Limb (tissue), 2 donors: ENCODE measurements around the gene TGFA.
A peak's percentile ranks its signal among the peaks of the same experiment; 100 is the strongest.

ENCODE experiments used
- DNase-seq, 2 donors: peaks; one replicate each; pipeline ENCODE4 v3.0.0-alpha.2; 2016; ENCODE audit errors: extremely low spot score in 2 of 2

Gene TGFA

DNA sequence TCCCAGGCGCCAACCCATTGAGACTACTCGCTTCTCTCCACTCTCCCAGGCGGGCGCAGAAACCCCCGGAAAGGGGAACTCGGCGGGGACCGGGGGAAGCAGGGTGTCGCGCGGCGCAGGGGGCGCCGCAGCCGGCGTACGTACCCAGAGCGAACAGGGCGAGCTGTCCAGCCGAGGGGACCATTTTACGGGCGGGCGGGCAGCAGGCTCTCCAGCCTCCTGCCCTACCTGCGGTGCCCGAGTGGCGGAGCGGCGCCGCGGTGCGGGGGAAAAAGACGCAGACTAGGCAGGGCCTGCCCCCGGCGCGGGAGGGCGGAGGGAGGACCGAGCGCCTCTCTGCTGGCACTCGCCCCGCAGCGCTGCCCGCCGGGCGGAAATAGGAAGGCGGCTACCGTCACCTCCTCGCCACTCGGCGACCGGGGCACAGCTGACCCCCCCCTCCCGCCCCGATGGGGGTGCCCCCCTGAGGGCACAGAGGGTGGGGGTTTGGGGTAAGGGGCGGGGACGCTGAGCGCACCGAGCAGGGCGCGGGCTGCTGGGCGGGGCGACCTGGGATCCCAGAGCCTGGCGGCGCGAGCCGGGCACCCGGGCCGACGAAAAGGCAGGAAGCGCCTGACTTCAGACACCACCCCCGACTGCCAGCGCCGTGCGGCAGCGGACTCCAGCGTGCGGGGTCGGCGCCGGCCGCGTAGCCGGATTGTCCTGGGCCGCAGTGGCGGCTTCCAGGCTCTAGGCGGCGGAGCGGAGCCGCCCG, at the start of gene TGFA:
TSS of gene TGFA (minus strand) at position 243 of the 754 bp plus-strand sequence. CDS start at position 184, 59 bp downstream.
- peak; percentile 21 to 81 for DNase-seq

DNA sequence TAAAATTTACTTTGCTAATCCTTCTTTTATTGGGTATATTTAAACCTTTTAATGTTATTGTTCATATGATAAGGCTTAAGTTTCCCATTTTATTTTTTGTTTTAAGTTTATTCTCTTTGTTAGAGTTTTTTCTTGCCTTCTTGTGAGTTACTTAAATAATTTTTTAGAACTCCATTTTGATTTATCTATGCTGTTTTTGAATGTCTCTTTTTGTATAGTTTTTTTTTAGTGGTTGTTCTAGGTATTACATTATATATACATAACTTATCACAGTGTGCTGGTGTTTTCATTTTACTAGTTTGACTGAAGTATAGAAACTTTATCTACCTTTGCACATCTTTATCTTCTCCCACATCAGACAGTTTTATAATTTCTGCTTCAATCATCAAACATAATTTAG, 49.4 kb upstream of the TGFA start:
- no peak for DNase-seq

DNA sequence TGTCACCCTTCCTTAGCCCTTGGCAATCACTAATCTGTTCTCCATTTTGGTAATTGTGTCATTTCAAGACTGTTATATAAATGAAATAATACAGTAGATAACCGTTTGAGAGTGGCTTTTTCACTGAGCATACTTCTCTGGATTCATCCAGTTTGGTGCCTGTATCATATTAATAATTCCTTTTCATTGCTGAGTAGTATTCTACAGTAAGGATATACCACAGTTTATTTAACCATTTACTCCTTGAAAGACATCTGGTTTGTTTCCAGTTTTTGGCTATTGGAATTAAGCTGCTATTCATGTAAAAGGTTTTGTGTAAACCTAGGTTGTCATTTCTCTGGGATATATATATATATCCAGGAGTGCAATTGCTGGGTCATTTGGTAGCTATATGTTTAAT, 44.6 kb upstream of the TGFA start:
- no peak for DNase-seq

DNA sequence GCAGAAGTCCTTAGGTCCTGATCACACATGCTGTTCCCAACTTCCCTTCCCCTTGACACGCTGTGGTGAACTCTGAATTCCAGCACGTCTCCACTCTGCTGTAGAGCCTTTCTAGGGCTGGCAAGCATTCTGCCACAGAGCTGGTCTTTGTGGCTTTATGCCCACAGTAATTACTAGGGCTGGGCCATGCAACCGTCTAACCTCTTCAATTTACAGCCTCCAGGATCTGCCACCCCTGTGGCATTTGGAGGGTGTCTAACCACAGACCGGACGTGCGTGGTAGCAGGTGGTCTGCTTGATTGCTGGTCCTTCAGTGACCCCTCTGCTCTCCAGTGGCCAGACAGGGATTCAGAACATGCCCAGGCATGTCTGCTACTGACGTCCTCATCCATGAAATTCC, 43.1 kb upstream of the TGFA start:
- DNase-seq = no peak

DNA sequence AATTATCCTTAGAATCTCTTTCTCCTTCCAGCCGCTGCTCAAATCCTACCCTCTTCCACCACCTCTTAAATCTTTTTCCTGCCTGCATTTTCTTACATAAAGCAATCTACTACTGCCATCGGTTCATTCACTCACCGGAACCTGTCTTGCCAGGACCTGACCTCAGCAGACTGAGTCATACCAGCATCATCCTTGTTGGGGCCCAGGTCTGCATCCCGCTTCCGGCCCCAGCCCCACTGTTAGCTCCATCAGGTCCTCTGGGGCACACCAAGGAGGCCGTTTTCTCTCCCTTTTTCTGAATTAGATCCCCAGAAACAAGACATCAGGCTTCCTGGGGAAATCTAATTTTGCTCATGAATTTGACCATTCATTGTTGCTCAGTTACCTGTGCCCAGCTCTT, 42.7 kb upstream of the TGFA start:
- DNase-seq = no peak

DNA sequence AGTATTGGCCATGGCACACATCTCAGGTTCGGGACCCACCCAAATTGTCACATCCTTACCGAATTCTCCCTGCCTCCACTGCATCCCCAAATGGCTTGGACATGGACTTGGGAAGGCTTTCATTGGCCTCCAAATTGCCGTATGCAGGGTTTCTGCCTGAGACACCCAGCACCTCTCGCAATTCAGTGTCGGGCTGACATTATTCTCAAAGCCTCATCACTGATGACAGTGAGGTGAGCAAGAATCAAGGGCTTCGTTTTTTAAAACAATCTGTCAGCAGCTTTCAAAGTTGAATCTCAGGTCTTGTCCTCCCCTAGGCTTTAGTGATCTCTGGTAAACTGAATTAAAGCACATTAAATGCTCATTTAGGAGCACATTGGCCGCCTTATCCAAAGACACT, 29.5 kb upstream of the TGFA start:
- no peak for DNase-seq

DNA sequence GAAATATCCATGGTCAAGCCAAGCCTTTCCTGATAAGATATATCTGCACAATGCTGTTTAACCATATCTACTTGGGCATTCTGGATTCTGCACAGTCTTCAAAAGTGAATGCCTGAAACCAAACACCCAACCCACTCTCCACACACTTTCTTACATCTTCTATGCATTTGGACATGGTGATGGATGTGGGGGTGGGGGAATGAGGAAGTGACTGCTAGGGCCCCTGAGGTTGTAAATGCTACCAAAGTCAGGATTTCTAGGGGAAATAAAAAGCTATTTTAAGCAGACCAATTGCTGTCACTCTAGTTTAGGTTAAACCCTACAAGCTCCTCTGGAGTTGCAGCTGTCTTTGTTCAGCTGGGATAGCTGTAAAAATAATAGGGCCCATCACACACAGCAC, 26.7 kb upstream of the TGFA start:
- no peak for DNase-seq

DNA sequence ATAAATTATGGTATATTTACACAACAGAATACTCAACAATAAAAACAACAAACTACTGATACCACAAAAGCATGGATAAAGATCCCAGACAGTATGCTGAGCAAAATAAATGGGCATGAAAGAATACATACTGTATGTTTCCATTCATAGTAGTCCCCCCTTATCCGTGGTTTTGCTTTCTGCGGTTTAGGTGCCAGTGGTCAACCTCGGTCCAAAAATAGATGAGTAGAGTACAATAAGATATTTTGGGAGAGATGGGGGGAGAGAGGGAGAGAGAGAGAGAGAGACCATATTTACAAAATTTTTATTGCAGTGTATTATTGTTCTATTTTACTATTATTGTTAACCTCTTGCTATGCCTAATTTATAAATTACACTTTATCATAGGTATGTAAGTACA, 21.0 kb upstream of the TGFA start:
- no peak for DNase-seq

DNA sequence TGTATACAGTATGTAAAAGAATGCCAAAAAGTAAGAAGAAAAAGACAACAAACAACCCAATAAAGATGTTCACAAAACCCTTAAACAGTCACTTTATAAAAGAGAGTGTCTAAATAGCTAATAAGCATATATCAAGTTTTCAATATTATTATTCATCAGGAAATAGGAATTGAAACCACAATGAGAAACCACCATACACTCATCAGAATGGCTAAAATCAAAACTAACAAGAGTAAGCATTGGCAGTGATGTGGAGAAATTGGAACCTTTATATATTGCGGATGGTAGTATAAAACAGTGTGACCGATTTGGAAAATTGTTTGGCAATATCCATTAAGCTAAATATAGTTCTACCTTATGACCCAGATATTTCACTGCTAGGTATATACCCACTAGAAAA, 20.5 kb upstream of the TGFA start:
- no peak for DNase-seq

DNA sequence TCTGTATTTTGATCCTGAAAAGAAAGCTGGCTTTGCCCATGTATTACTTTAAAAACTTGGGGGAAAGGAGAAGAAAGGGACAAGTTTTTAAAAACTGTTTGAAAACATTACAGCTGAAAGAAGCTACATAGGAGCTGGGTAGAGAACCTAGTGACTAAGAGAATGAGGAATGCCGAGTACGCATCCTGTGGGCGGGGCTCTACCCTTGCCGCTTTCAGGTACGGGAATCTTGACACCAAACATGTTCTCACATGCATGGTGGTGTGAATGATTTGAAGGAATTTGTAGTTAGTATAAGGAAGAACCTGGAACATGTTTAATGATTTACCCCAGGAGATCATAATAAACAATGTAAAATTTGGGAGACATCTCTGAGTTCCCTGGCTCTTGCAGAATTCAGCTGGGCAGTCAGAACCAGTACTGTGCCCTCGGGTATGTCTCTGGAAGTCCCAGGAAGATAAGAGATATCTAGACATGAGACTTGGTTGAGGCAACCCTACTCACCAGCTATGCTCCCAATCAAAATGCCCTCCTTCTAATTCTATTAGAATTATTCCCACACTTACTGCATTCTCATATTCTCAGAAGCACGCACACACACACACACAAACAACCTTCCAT, 16.5 kb upstream of the TGFA start:
- DNase-seq = no peak

DNA sequence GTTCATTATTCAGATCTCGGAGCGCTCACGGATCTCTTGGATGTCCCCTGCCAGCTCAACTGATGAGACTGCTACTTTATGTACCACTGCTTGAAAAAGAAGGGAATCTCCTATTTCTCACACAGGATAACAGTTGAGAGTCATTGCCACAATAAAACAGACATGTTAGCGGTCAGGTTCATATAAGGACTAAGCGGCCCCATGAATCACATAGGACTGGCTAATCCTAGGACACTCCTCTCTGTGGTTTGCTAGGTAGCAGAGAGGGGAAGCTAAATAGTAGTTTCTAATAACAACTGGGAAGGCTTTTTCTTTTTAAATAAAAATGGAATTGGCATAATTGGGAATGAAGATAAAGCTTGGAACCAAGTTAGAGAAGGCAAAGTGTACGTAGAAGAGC, 15.9 kb upstream of the TGFA start:
- DNase-seq = no peak

DNA sequence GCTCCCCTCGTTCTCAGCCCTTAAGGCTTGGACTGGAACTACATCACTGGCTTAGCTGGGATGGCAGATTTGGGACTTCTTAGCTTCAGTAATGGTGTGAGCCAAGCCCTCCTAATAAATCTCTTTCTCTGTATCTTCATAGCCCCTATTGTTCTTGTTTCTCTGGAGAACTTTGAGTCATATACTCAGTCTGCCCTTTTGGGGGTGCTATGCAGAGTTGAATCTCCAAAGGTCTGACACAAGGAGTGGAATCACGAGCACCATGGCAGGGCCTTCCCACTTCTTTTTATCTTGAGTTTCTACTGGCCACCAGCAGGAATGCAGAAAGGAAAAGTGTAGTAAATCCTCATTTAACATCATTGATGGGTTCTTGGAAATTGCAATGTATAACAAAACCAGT, 13.3 kb upstream of the TGFA start:
- no peak for DNase-seq

DNA sequence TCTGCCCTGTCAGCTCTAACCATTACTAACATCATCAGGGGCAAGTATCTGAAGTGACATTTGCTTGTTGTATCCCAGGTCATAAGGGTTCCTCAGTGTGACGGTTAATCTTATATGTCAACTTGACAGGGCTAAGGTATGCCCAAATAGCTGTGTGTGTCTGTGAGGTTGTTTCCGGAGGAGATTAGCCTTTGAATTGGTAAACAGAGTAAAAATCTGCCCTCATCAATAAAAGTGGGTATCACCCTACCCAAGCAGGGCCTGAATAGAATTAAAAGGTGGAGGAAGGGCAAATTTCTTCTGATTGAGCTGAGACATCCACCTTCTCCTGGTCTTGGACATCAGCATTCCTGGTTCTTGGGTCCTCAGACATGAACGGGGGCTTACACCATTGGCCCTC, 12.8 kb upstream of the TGFA start:
- no peak for DNase-seq

DNA sequence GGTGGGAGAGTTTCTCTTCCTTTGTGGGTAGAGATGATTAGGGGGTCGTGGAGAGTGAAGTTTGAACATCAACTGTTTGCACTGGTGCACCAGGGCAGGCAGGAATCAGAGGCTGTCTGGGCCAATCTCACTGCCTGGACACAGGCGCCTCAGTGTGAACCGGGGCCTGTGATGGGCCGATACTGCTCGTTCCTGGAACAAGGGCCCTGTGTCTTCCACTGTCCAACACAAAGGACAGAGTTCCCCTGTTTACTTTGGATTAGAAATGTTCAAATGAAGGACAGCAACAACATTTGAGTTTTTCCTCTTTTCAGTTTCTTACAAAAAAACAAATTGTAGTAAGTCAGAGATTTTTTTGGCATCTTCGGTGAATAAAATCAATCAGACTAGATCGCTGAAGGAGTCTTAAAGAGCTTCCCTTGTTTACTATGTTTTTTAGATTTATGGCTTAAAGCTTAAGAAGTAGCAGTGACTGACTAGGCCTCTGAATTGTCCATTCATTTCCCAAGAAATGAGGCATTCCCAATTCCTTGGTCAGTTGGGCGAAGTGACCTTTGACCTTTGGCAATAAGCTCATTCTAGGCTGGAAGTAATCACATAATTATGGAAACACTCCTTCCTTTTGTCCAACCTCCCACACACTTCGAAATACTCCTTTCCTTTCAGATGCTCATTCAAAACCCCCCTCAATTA, 11.6 kb upstream of the TGFA start:
- no peak for DNase-seq

DNA sequence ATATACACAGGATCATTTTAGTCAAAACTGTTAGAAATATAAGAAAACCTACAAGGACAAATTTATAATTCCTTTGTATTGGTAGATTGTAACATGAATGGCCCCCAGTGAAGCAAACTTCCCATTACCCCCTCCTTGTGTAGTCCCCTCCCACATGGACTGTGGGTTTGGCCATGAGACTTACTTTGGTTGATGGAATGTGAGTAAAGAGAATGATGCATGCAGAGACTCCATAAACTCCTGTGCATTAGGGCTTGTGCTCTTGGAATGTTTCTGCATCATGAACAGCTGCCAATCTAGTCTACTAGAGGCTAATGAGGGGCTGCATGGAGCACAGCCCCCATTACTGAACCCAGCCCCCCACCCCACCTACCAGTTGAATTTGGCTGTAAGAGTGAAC, 8.3 kb upstream of the TGFA start:
- DNase-seq = no peak

DNA sequence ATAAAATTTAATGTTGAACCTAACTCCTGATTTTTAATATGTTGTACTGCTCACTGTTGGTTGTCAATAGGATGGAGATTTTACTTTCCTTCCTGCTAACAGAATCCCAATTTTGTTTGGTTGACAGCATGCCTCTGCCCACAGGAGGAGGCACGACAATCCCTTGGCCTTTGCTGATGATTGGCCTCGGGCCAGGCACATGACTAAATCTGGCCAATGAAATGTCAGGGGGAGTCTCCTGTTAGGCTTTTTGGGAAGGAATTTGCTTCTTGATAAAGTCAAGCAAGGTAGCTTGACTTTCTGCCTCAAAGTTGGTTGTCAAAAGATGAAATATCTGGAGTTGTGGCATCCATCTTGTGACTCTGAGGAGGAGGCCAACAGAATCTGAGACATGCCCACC, 6.8 kb upstream of the TGFA start:
- no peak for DNase-seq

DNA sequence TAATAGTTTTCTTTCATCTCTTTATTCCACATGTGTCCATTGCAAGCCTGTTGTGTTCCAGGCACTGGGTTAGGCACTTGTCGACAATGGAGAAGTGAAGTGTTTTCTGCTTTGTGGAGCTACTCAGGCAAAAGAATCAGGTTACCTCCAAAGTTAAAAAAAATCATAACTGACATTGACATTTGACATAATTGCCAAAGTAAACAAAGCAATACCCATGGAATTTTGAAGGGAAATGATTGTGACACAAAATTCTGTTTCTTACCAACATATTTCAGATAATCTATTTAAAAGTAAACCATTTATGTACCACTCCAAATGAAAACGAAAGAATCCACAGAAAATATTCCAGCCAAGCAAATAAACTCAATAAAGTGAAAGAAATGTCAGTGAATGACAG, 6.4 kb upstream of the TGFA start:
- DNase-seq = no peak

DNA sequence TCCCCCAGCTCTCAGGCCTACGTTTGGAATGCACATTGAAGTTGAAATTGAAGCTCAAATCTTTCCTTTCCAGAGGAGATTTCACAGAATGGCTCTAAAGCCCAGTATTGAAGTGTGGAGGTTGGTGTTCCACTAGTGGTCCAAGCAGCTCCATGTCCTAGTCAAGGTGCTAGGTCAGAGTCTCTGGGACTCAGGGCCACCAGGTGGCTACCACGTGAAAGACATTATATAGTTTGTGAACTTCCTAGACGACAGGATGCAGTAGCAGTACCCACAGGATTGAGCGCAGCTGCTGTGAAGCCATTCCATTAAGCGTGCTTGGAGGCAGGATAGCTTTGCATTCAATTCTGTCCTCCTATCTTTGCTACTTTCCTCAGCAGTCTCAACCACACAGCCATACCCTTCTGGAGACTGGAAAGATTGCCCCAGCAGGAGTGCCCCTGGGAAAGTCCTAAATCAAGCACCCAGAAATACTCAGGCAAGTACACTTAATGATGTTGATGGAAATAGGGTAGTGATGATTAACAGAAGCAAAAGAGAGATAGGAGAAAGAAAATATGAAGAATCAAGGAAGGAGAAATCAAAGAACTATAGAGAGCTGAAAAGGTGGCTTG, 4.7 kb upstream of the TGFA start:
- no peak for DNase-seq

DNA sequence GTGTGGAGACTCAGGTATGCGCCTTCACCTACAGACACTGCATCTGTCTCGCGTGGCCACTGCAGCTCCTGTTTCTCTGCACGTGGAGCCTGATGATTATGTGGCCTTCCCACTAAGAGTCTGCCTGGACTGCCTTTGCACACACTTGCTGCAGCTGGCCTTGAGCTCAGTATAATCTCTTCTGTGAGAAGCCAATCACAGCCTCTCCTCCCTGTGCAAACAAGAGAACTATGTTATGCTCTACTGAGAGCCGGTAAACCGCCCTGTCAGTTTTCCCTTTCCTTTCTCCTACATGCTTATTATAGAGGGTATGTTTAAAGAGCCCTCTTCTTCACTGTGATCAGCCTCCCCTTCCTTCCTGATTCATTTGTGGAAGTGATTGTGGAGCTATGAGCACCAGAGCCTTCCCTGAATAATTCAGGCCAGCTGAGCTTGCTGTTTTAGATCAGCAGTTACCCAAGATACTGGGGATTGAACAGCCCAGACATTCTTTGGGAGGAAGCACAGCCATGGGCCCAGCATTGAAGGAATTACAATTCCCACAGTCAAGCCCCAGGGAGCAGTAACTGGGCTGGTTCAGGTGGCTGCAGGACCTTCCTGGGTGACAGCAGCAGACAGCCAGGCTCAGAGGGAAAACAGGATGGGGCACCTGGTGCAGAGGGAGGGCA, 3.7 kb upstream of the TGFA start:
- no peak for DNase-seq

DNA sequence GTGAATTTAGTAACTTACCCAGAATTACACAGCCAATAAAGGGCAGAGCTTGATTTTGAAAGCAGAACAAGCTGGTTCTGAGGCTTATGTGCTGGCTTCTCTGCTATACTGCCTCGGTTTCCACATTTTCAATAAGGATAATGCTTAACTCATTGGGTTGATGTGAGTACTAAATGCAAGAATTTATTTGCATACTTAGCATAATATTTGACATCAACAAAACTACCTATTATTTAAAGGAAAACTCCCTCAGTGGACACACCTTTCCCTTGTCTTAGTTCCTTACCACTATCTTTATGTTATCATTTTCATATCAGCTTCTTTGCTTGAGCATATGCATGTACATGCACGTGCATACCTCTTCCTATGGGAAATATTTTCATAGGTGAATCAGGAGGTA, 3.0 kb upstream of the TGFA start:
- DNase-seq = no peak

DNA sequence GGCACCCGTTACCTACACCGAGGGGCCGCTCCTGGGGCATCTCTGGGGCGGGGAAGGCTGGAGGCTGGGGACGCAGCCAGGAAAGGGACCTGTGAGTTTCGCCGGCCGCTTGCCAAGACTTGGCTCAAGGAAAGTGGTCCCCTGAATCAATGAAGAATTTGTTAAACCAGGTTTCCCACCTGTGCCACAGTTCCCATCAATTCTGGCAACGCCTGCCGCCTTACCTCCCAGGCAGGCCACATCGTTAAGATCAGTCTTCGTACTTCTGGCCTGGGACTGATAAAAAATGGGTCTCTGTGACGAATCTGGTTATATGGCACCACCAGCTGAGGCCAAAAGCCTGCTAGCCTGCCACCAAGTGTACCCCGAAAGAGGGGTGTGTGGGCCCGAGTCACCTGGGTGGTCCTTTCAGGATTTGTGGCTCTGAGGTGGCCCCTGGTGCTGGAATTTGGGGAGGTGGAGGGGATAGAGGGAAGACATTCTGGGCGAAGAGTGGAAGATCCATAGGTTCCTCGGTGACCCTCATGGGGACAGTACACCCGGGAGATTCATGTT, 789 bp upstream of the TGFA start:
- no peak for DNase-seq

DNA sequence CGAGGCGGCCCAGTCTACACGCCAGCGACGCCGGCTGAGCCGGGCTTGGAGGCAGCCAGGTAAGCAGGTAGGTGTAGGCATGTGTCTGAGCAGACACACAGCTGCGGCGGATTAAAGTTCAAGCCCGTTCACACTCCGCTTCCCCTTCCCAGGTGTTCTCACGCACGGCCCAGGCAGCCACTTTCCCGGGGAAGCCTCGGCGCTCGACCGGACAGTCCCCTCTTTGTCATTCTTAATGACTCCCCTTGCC, 367 bp downstream of the TGFA start:
- no peak for DNase-seq
